Testis (tissue), 2 donors: ENCODE data around the gene INPPL1.

Experiments used
- POLR2A ChIP-seq: fragments of 450-650 bp; IDR thresholded peaks from one replicate; pipeline ENCODE4 v1.6.1; 2017; ENCODE audit warnings: antibody characterized with exemption, mild to moderate bottlenecking, moderate library complexity
- TF ChIP-seq, protein P1 (sequence below), 3 experiments: fragments of 450-650 bp in 2 of 3; fragments of 200-600 bp in 1 of 3; sonication (generic) in 1 of 3; IDR thresholded peaks; one replicate each; pipeline ENCODE4 v1.5.1; 2016 to 2019; ENCODE audit warnings: antibody characterized with exemption in 3 of 3, mild to moderate bottlenecking in 2 of 3, moderate library complexity in 1 of 3

DNA sequence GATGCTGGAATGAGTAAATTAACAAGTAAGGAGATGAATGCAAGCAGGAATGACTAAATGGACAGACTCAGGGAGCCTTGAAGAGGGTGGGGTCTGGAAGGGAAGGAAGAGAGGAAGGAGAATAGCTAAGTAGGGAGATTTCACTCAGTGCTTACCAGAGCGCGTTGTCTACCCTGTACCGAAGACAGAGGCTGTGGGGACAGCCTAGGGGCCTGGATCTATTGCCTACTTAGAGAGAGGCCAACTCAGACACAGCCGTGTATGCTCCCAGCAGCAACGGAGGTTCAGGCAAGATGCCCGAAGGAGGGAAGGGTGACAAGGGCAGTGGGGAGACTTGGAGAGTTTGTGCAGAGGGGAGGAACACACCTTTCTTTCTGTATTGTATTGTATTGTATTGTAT lies 7.9 kb upstream of the INPPL1 start, which contains the start of gene FOLR2:
- TF ChIP-seq, protein P1, sequence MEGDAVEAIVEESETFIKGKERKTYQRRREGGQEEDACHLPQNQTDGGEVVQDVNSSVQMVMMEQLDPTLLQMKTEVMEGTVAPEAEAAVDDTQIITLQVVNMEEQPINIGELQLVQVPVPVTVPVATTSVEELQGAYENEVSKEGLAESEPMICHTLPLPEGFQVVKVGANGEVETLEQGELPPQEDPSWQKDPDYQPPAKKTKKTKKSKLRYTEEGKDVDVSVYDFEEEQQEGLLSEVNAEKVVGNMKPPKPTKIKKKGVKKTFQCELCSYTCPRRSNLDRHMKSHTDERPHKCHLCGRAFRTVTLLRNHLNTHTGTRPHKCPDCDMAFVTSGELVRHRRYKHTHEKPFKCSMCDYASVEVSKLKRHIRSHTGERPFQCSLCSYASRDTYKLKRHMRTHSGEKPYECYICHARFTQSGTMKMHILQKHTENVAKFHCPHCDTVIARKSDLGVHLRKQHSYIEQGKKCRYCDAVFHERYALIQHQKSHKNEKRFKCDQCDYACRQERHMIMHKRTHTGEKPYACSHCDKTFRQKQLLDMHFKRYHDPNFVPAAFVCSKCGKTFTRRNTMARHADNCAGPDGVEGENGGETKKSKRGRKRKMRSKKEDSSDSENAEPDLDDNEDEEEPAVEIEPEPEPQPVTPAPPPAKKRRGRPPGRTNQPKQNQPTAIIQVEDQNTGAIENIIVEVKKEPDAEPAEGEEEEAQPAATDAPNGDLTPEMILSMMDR (IDR thresholded peaks at IDR 0.05), result no peak
- TF ChIP-seq POLR2A, result no peak
